SK-N-SH (cell line): Measurements from ENCODE around the gene KCNC2. TPM values are rescaled to one million over a fixed set of nuclear protein-coding genes. Genes with fewer than 3 reads are reported as not detected.

Experiments
- CTCF ChIA-PET: fragments of 300-600, 350-600 bp; formaldehyde crosslinking; extraction: SDS; loops from one replicate; lab custom pipeline; 2021; lab: Yijun Ruan, JAX
- POLR2A ChIA-PET: fragments of 350-600 bp; sonication (Branson Sonifier 250); formaldehyde crosslinking; extraction: SDS; loops from one replicate; lab custom pipeline; 2020; ENCODE audit warnings: antibody characterized with exemption, inconsistent platforms; lab: Yijun Ruan, JAX
- DNase-seq: peaks from one replicate; pipeline ENCODE4 v3.0.0; 2012
- H2AFZ ChIP-seq: fragments of 200-600 bp; sonication (generic); 2 replicates; pipeline ENCODE4 v1.8.1; 2016; ENCODE audit warnings: antibody characterized with exemption, mild to moderate bottlenecking, low read depth
- H3F3A ChIP-seq: fragments of 200-600 bp; sonication (generic); replicated peaks from 2 replicates; pipeline ENCODE3; 2016; ENCODE audit warnings: antibody characterized with exemption, mild to moderate bottlenecking; ENCODE audit not compliant: insufficient read depth
- H3K27ac ChIP-seq, 2 experiments: fragments of 200-500 bp in 1 of 2; fragments of 200-600 bp in 1 of 2; sonication (Bioruptor generic) in 1 of 2; sonication (generic), shearing (Covaris generic) in 1 of 2; 2 replicates each; pipeline versions ENCODE4 v1.5.1 to v1.6.1; 2014 to 2016; ENCODE audit warnings: low read depth in 2 of 2, inconsistent platforms in 1 of 2, low read length in 1 of 2, mild to moderate bottlenecking in 1 of 2, mixed read lengths in 1 of 2
- H3K27me3 ChIP-seq: fragments of 200-600 bp; sonication (generic), shearing (Covaris generic); 2 replicates; pipeline ENCODE4 v1.6.1; 2016; ENCODE audit warnings: mixed run types; ENCODE audit not compliant: insufficient read depth
- H3K36me3 ChIP-seq, 2 experiments: fragments of 200-500 bp in 1 of 2; fragments of 200-600 bp in 1 of 2; sonication (Bioruptor generic) in 1 of 2; sonication (generic) in 1 of 2; replicated peaks in 1 of 2; 2 replicates each; pipeline versions ENCODE3 to v1.5.1; 2014 to 2016; ENCODE audit warnings: low read length in 1 of 2, mild to moderate bottlenecking in 1 of 2; ENCODE audit not compliant: insufficient read depth in 2 of 2, control insufficient read depth in 1 of 2
- H3K4me1 ChIP-seq, 2 experiments: fragments of 200-500 bp in 1 of 2; fragments of 200-600 bp in 1 of 2; sonication (Bioruptor generic) in 1 of 2; sonication (generic), shearing (Covaris generic) in 1 of 2; 2 replicates each; pipeline versions ENCODE4 v1.5.1 to v1.6.1; 2014 to 2016; ENCODE audit warnings: low read depth in 1 of 2, low read length in 1 of 2, mixed run types in 1 of 2; ENCODE audit not compliant: insufficient read depth in 2 of 2, control insufficient read depth in 1 of 2
- H3K4me2 ChIP-seq: fragments of 200-600 bp; sonication (generic), shearing (Covaris generic); 2 replicates; pipeline ENCODE4 v1.6.1; 2017; ENCODE audit warnings: mixed run types
- H3K4me3 ChIP-seq, 2 experiments: fragments of 200-500 bp in 1 of 2; fragments of 200-600 bp in 1 of 2; sonication (Bioruptor generic) in 1 of 2; sonication (generic), shearing (Covaris generic) in 1 of 2; 2 replicates each; pipeline versions ENCODE4 v1.5.1 to v1.8.1; 2014 to 2016; ENCODE audit warnings: low read depth in 2 of 2, inconsistent platforms in 1 of 2, low read length in 1 of 2, mild to moderate bottlenecking in 1 of 2, mixed read lengths in 1 of 2, moderate library complexity in 1 of 2
- H3K79me2 ChIP-seq: fragments of 200-600 bp; sonication (generic); 2 replicates; pipeline ENCODE4 v1.8.1; 2017; ENCODE audit warnings: mild to moderate bottlenecking; ENCODE audit not compliant: insufficient read depth
- H3K9ac ChIP-seq: fragments of 200-600 bp; sonication (generic); 2 replicates; pipeline ENCODE4 v1.6.1; 2017; ENCODE audit warnings: mixed run types
- H3K9me2 ChIP-seq: fragments of 200-600 bp; sonication (generic); 2 replicates; pipeline ENCODE4 v1.6.1; 2017; ENCODE audit warnings: mixed run types
- H3K9me3 ChIP-seq: fragments of 200-600 bp; sonication (generic); 2 replicates; pipeline ENCODE4 v1.6.1; 2017; ENCODE audit warnings: mixed run types, mild to moderate bottlenecking, moderate library complexity
- H4K20me1 ChIP-seq: fragments of 200-600 bp; sonication (generic); 2 replicates; pipeline ENCODE4 v1.6.1; 2017; ENCODE audit warnings: mild to moderate bottlenecking, mixed run types; ENCODE audit not compliant: insufficient read depth
- CHD2 ChIP-seq: fragments of 150-350 bp; IDR thresholded peaks from 2 replicates; pipeline ENCODE4 v1.6.1; 2018; ENCODE audit warnings: low read length; ENCODE audit not compliant: partially characterized antibody
- ELF1 ChIP-seq: IDR thresholded peaks from 2 replicates; pipeline ENCODE4 v1.4.0; 2012
- EP300 ChIP-seq, 2 experiments: IDR thresholded peaks; 2 replicates each; pipeline versions ENCODE4 v1.4.0 to v1.6.1; 2012; ENCODE audit warnings: borderline replicate concordance in 1 of 2, low read depth in 1 of 2, low read length in 1 of 2
- EZH2phosphoT487 ChIP-seq: fragments of 200-600 bp; sonication (generic); IDR thresholded peaks from 2 replicates; pipeline ENCODE4 v1.6.1; 2017; ENCODE audit warnings: low read depth, mixed run types, mild to moderate bottlenecking, antibody characterized with exemption, moderate library complexity, borderline replicate concordance
- FOXJ3 ChIP-seq: sonication (generic); formaldehyde crosslinking; IDR thresholded peaks from 2 replicates; pipeline ENCODE4 v1.5.1; 2020; ENCODE audit warnings: mild to moderate bottlenecking, missing genetic modification reagents
- FOXM1 ChIP-seq: IDR thresholded peaks from 2 replicates; pipeline ENCODE4 v1.4.0; 2012; ENCODE audit warnings: low read depth, mild to moderate bottlenecking
- GATA2 ChIP-seq: sonication (generic); formaldehyde crosslinking; IDR thresholded peaks from 2 replicates; pipeline ENCODE4 v1.5.0; 2020; ENCODE audit warnings: mild to moderate bottlenecking, missing genetic modification reagents
- JUND ChIP-seq: IDR thresholded peaks from 2 replicates; pipeline ENCODE4 v1.4.0; 2012
- MEF2A ChIP-seq: IDR thresholded peaks from 2 replicates; pipeline ENCODE4 v1.4.0; 2012; ENCODE audit warnings: low read depth, borderline replicate concordance
- MXI1 ChIP-seq: IDR thresholded peaks from 2 replicates; pipeline ENCODE4 v1.6.1; 2012; ENCODE audit warnings: mild to moderate bottlenecking, low read depth, low read length, improper control_type of control experiment
- NFIC ChIP-seq: IDR thresholded peaks from 2 replicates; pipeline ENCODE4 v1.4.0; 2012; ENCODE audit warnings: borderline replicate concordance
- NRF1 ChIP-seq: IDR thresholded peaks from 2 replicates; pipeline ENCODE4 v1.6.1; 2012; ENCODE audit warnings: low read depth, mild to moderate bottlenecking, low read length
- RAD21 ChIP-seq: IDR thresholded peaks from 2 replicates; pipeline ENCODE4 v1.6.1; 2012; ENCODE audit warnings: mild to moderate bottlenecking, low read length
- RCOR1 ChIP-seq: fragments of 150-350 bp; IDR thresholded peaks from 2 replicates; pipeline ENCODE4 v1.6.1; 2017; ENCODE audit warnings: antibody characterized with exemption, low read length
- RFX5 ChIP-seq: IDR thresholded peaks from 2 replicates; pipeline ENCODE4 v1.6.1; 2012; ENCODE audit warnings: mild to moderate bottlenecking, improper control_type of control experiment, low read length
- RXRA ChIP-seq: IDR thresholded peaks from 2 replicates; pipeline ENCODE4 v1.4.0; 2012; ENCODE audit warnings: low read depth, mild to moderate bottlenecking, borderline replicate concordance
- SIN3A ChIP-seq: IDR thresholded peaks from 2 replicates; pipeline ENCODE4 v1.6.1; 2012; ENCODE audit warnings: low read depth, mild to moderate bottlenecking, low read length, moderate library complexity, borderline replicate concordance
- SMC3 ChIP-seq: IDR thresholded peaks from 2 replicates; pipeline ENCODE4 v1.6.1; 2012; ENCODE audit warnings: low read depth, low read length, improper control_type of control experiment
- TCF12 ChIP-seq: IDR thresholded peaks from 2 replicates; pipeline ENCODE4 v1.4.0; 2012
- TEAD4 ChIP-seq: IDR thresholded peaks from 2 replicates; pipeline ENCODE4 v1.4.0; 2012; ENCODE audit warnings: mild to moderate bottlenecking, borderline replicate concordance; ENCODE audit not compliant: insufficient read depth
- YY1 ChIP-seq: IDR thresholded peaks from 2 replicates; pipeline ENCODE4 v1.4.0; 2012; ENCODE audit warnings: low read depth, mild to moderate bottlenecking
- WGBS: methylation state at CpG from one replicate; pipeline ENCODE4 v1.1.6; 2017; ENCODE audit warnings: low lambda C conversion rate; 5-methylcytosine and 5-hydroxymethylcytosine counted together
- polyA plus RNA-seq, 3 experiments: library from polyadenylated mRNA; depleted of rRNA; stranded (reverse); fragments of >200 nt; gene quantifications; 2 replicates each; pipeline ENCODE4 v1.2.3, GENCODE V29; 2012
- TF ChIP-seq, protein P1 (sequence below): IDR thresholded peaks from 2 replicates; pipeline ENCODE4 v1.4.0; 2012; ENCODE audit warnings: low read depth, borderline replicate concordance
- TF ChIP-seq, protein P2 (sequence below): IDR thresholded peaks from 2 replicates; pipeline ENCODE4 v1.4.0; 2012; ENCODE audit warnings: low read depth
- TF ChIP-seq, protein P3 (sequence below): IDR thresholded peaks from 2 replicates; pipeline ENCODE4 v1.4.0; 2012; ENCODE audit warnings: low read depth, borderline replicate concordance
- TF ChIP-seq, protein P4 (sequence below): fragments of 150-350 bp; IDR thresholded peaks from 2 replicates; pipeline ENCODE4 v1.6.1; 2017; ENCODE audit warnings: antibody characterized with exemption, low read length, low read depth, borderline replicate concordance

The KCNC2 gene
- polyA plus RNA-seq, 1 of the 3 experiments (the other 2 are of a cell fraction): not detected

DNA sequence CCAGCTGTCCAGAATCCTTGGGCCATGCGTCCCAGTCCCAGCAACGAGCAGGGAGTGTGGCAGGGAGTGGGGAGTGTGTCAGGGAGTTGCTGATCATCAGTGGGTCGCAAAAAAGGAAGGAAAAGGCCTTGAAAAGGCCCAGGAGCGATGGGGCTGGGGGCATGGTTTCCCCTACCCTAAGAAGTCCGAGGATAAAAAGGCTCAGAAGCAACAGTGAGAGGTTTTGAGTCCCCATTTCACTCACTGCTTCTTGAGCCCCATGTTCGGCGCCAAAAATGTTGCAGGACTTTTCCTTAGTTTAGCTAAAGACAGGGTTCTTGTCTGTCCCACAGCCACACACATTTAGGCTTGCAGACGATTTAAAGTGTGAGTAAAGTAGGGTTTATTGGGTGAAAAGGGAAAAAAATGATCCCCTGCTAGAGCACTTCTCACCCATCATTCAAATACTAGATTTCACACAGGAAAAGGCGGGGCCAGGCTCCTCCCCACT is 189.5 kb downstream of the KCNC2 start:
- Histone ChIP-seq H3K36me3 (no peaks in the 10 kb centered on the region), H2AFZ (no peak overlapping the region), H3K4me3 (no peak overlapping the region), H3K9ac (no peak overlapping the region), H3K9me2 (no peaks in the 10 kb centered on the region), H3K9me3 (peaks cover 9% of the 10 kb centered on the region; the same call in 1 of the 2 replicates), H3K79me2 (no peaks in the 10 kb centered on the region), H3F3A (no peaks in the 10 kb centered on the region), H3K27ac (no peak overlapping the region), H4K20me1 (no peaks in the 10 kb centered on the region), H3K4me1 (no peaks in the 10 kb centered on the region), H3K27me3 (no peaks in the 10 kb centered on the region), H3K4me2 (no peak overlapping the region)
- CTCF ChIA-PET: no interaction called here
- POLR2A ChIA-PET: no interaction called here
- WGBS: 12% methylated on average over 9 of the region's 9 CpGs
- no peak for TF ChIP-seq CHD2
- no peak for TF ChIP-seq NRF1
- TF ChIP-seq RFX5: no peak
- TF ChIP-seq MEF2A: no peak
- TF ChIP-seq RXRA: no peak
- no peak for TF ChIP-seq NFIC
- no peak for TF ChIP-seq SMC3
- no peak for TF ChIP-seq ELF1
- TF ChIP-seq, protein P1, sequence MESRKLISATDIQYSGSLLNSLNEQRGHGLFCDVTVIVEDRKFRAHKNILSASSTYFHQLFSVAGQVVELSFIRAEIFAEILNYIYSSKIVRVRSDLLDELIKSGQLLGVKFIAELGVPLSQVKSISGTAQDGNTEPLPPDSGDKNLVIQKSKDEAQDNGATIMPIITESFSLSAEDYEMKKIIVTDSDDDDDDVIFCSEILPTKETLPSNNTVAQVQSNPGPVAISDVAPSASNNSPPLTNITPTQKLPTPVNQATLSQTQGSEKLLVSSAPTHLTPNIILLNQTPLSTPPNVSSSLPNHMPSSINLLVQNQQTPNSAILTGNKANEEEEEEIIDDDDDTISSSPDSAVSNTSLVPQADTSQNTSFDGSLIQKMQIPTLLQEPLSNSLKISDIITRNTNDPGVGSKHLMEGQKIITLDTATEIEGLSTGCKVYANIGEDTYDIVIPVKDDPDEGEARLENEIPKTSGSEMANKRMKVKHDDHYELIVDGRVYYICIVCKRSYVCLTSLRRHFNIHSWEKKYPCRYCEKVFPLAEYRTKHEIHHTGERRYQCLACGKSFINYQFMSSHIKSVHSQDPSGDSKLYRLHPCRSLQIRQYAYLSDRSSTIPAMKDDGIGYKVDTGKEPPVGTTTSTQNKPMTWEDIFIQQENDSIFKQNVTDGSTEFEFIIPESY: no peak
- TF ChIP-seq JUND: no peak
- no peak for TF ChIP-seq MXI1
- TF ChIP-seq, protein P2, sequence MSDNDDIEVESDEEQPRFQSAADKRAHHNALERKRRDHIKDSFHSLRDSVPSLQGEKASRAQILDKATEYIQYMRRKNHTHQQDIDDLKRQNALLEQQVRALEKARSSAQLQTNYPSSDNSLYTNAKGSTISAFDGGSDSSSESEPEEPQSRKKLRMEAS: no peak
- no peak for TF ChIP-seq GATA2
- no peak for TF ChIP-seq FOXJ3 (CRISPR knock-in tag)
- TF ChIP-seq, protein P3, sequence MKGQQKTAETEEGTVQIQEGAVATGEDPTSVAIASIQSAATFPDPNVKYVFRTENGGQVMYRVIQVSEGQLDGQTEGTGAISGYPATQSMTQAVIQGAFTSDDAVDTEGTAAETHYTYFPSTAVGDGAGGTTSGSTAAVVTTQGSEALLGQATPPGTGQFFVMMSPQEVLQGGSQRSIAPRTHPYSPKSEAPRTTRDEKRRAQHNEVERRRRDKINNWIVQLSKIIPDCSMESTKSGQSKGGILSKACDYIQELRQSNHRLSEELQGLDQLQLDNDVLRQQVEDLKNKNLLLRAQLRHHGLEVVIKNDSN: no peak
- TF ChIP-seq RCOR1: no peak
- no peak for TF ChIP-seq TCF12
- DNase-seq: no peak

DNA sequence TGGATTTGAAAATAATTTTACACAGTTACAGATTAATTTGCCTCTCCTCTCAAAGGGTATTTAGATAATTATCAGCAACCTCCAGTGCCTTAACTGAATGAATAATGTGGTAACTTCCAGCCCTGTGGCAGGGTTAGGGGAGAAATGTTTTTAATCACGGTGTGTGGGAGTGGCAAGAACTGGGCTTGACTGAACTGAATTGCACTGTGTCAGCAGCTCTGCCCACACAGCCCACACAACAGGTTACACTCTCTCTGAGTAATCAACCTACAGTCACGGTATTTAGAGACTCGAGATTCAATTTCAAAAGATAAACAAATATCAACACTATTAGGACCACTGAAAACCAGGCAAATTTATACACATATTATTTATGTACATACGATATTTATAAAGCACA is 198.5 kb downstream of the KCNC2 start:
- H3K36me3 ChIP-seq: no peaks in the 10 kb centered on the region
- no peaks in the 10 kb centered on the region for H3K4me1 ChIP-seq
- WGBS: 3% methylated on average over 3 of the region's 4 CpGs
- no peaks in the 10 kb centered on the region for H3K9me3 ChIP-seq
- H3F3A ChIP-seq: no peaks in the 10 kb centered on the region
- H4K20me1 ChIP-seq: no peaks in the 10 kb centered on the region
- H3K9me2 ChIP-seq: peaks cover 3% of the 10 kb centered on the region; the same call in 1 of the 2 replicates
- DNase-seq: no peak
- no peak overlapping the region for H3K9ac ChIP-seq
- H3K79me2 ChIP-seq: no peaks in the 10 kb centered on the region
- no peak overlapping the region for H3K4me2 ChIP-seq
- CTCF ChIA-PET: no interaction called here
- no peak overlapping the region for H3K27ac ChIP-seq
- no peaks in the 10 kb centered on the region for H3K27me3 ChIP-seq
- POLR2A ChIA-PET: no interaction called here
- no peak overlapping the region for H2AFZ ChIP-seq
- no peak overlapping the region for H3K4me3 ChIP-seq
- TF ChIP-seq, protein P2: no peak
- no peak for TF ChIP-seq YY1
- TF ChIP-seq TEAD4: no peak
- TF ChIP-seq GATA2: no peak
- TF ChIP-seq RXRA: no peak
- TF ChIP-seq FOXM1: no peak
- TF ChIP-seq, protein P3: no peak
- no peak for TF ChIP-seq MEF2A
- TF ChIP-seq NRF1: no peak
- TF ChIP-seq SIN3A: no peak
- no peak for TF ChIP-seq EP300 (IDR thresholded peaks at IDR 0.05; ENCODE audit: borderline replicate concordance in 1 of 2, low read depth in 1 of 2, low read length in 1 of 2)
- no peak for TF ChIP-seq JUND
- TF ChIP-seq, protein P4, sequence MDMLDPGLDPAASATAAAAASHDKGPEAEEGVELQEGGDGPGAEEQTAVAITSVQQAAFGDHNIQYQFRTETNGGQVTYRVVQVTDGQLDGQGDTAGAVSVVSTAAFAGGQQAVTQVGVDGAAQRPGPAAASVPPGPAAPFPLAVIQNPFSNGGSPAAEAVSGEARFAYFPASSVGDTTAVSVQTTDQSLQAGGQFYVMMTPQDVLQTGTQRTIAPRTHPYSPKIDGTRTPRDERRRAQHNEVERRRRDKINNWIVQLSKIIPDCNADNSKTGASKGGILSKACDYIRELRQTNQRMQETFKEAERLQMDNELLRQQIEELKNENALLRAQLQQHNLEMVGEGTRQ: no peak
- no peak for TF ChIP-seq RAD21
- no peak for TF ChIP-seq EZH2phosphoT487
- no peak for TF ChIP-seq ELF1
- TF ChIP-seq NFIC: no peak
